Tibial nerve (tissue), 4 donors: Measurements from ENCODE around the gene RNF44. TPM values are rescaled to one million over a fixed set of nuclear protein-coding genes. Genes with fewer than 3 reads are reported as not detected.

Experiments
- DNase-seq, 2 donors: peaks; one replicate each; pipeline ENCODE4 v3.0.0-alpha.2; 2019; ENCODE audit warnings: low spot score in 2 of 2
- H3K27ac ChIP-seq, 4 donors: fragments of 200-600 bp; sonication (generic) in 3 of 4; one replicate each; pipeline ENCODE4 v1.5.1; 2017 to 2019; ENCODE audit warnings: mild to moderate bottlenecking in 1 of 4
- H3K27me3 ChIP-seq, 2 donors: fragments of 200-600 bp; sonication (generic) in 1 of 2; one replicate each; pipeline versions ENCODE4 v1.5.1 to v1.6.0; 2017 to 2019
- H3K36me3 ChIP-seq, 3 donors: fragments of 200-600 bp; sonication (generic); one replicate each; pipeline ENCODE4 v1.5.1; 2018 to 2019
- H3K4me1 ChIP-seq, 4 donors: fragments of 200-600 bp; sonication (generic) in 3 of 4; one replicate each; pipeline ENCODE4 v1.5.1; 2017 to 2019
- H3K4me3 ChIP-seq, 4 donors: fragments of 200-600 bp; sonication (generic) in 3 of 4; one replicate each; pipeline ENCODE4 v1.5.1; 2017 to 2019; ENCODE audit warnings: mild to moderate bottlenecking in 1 of 4, moderate library complexity in 1 of 4
- H3K9me3 ChIP-seq, 4 donors: fragments of 200-600 bp; sonication (generic) in 3 of 4; one replicate each; pipeline ENCODE4 v1.5.1; 2017 to 2019
- EP300 ChIP-seq, 2 donors: sonication (generic); formaldehyde crosslinking; IDR thresholded peaks; one replicate each; pipeline ENCODE4 v1.6.1; 2017; ENCODE audit warnings: antibody characterized with exemption in 2 of 2, mild to moderate bottlenecking in 1 of 2
- POLR2A ChIP-seq, 2 donors: fragments of 450-650 bp; IDR thresholded peaks; one replicate each; pipeline ENCODE4 v1.6.1; 2017; ENCODE audit warnings: antibody characterized with exemption in 2 of 2, mild to moderate bottlenecking in 2 of 2, moderate library complexity in 2 of 2
- WGBS, 2 donors: methylation state at CpG; one replicate each; pipeline ENCODE4 v1.1.5; 2018; 5-methylcytosine and 5-hydroxymethylcytosine counted together
- total RNA-seq, 4 donors: library from RNA; depleted of rRNA; stranded (reverse); fragments of >200 nt; gene quantifications; one replicate each; pipeline ENCODE4 v1.1.0, GENCODE V29; 2016
- TF ChIP-seq, protein P1 (sequence below), 5 experiments: fragments of 200-600 bp in 3 of 5; fragments of 450-650 bp in 2 of 5; sonication (generic) in 3 of 5; IDR thresholded peaks; one replicate each; pipeline ENCODE4 v1.5.1; 2016 to 2019; ENCODE audit warnings: antibody characterized with exemption in 5 of 5, mild to moderate bottlenecking in 3 of 5, moderate library complexity in 2 of 5

Gene RNF44
- total RNA-seq, 4 donors from 2014 or later: 11.1 to 28.5 (median 21.8) TPM

DNA sequence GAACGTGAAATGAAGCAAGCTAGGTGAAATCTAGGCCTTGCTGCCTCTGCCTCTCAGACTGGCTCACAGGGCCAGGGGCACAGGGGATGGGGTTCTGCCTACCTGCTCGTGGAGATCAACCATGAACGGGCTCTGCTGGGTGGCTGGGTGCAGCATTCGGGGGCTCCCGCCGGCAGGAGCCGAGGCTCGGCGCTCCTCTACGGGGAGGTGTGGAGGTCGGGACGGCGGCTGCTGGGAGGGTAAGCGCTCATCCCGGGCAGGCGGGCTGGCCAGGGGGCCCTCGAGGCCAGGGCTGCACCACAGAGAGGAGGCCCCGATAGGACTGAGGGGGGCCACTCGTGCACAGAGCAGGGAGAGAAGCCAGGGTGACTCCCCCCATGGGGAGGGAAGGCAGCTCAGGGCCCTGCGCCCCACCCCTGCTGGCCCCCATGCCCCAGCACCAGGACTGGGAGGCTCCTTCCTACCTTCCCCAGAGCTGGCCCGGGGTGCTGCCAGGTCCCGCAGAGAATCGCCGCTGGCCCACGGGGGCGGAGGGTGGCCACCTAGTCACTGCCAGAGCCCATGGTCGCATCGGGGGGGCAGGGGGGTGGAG lies 5.2 kb downstream of the RNF44 start:
- peak overlapping the region in 3 of 4 donors; percentile 19 to 47 (median 22) for H3K27ac ChIP-seq
- DNase-seq: no peak
- TF ChIP-seq POLR2A (IDR thresholded peaks at IDR 0.05) (no peak), EP300 (IDR thresholded peaks at IDR 0.05) (no peak)
- TF ChIP-seq, protein P1, sequence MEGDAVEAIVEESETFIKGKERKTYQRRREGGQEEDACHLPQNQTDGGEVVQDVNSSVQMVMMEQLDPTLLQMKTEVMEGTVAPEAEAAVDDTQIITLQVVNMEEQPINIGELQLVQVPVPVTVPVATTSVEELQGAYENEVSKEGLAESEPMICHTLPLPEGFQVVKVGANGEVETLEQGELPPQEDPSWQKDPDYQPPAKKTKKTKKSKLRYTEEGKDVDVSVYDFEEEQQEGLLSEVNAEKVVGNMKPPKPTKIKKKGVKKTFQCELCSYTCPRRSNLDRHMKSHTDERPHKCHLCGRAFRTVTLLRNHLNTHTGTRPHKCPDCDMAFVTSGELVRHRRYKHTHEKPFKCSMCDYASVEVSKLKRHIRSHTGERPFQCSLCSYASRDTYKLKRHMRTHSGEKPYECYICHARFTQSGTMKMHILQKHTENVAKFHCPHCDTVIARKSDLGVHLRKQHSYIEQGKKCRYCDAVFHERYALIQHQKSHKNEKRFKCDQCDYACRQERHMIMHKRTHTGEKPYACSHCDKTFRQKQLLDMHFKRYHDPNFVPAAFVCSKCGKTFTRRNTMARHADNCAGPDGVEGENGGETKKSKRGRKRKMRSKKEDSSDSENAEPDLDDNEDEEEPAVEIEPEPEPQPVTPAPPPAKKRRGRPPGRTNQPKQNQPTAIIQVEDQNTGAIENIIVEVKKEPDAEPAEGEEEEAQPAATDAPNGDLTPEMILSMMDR (IDR thresholded peaks at IDR 0.05): no peak
- no peaks in the 10 kb centered on the region for H3K9me3 ChIP-seq
- no peak overlapping the region for H3K4me3 ChIP-seq
- WGBS, 2 donors: 75 to 79% methylated on average over 16 to 22 of the region's 28 CpGs
- no peaks in the 10 kb centered on the region for H3K27me3 ChIP-seq
- peaks cover 3 to 82% (median 59%) of the 10 kb centered on the region in 4 donors for H3K4me1 ChIP-seq
- H3K36me3 ChIP-seq: peaks cover 0 to 50% (median 22%) of the 10 kb centered on the region in 3 donors

DNA sequence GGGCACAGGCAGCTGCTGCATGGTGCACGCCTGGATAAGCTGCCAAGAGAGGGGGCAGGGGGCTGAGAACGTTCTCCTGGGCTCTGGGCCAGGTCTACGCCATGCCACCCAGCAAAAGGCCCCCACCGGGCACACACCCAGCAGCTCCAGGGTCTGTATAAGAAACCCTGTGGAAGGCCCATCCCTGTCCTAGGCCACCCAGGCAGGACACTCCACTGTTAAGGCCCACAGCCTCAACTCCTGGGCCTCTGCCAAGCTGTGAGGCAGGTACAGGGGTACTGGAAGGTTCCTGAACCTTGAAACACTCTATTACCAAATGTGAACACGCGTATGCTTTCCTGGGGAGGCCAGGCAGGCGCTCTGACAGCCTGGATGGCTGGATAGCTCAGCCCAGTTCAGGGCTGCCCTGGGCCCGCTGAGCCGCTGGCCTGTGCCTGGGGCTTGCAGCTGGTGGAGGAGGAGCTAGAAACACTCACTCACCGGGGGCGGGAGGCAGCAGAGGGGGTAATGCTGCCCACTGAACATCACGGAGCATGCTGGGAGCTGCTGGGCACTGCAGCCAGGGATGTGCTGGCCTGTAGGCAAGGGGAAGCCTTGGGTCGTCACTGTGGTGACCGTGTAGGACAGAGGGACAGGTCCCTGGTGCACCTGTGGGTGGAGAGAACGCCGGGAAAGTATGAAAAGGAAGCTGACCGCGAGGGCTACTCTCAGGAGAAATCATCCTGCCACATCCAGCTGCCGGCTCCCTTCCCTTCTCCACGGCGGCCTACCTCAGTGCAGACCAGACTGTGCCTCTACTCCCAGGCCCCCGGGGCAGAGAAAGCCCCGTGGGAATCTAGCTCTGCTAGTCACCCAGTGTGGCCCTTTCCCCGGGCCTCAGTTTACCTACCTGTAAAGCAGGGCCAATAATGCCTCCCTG lies 6.0 kb downstream of the RNF44 start:
- peaks cover 3 to 81% (median 58%) of the 10 kb centered on the region in 4 donors for H3K4me1 ChIP-seq
- peak in 1 of 2 donors; percentile 13 for TF ChIP-seq EP300 (IDR thresholded peaks at IDR 0.05)
- TF ChIP-seq, protein P1 (IDR thresholded peaks at IDR 0.05): no peak
- DNase-seq: no peak
- H3K9me3 ChIP-seq: no peaks in the 10 kb centered on the region
- peaks cover 0 to 57% (median 22%) of the 10 kb centered on the region in 3 donors for H3K36me3 ChIP-seq
- H3K4me3 ChIP-seq: no peak overlapping the region
- peak overlapping the region in 3 of 4 donors; percentile 19 to 47 (median 21) for H3K27ac ChIP-seq
- WGBS, 2 donors: 35 to 45% methylated on average over 24 of the region's 24 CpGs
- no peaks in the 10 kb centered on the region for H3K27me3 ChIP-seq

DNA sequence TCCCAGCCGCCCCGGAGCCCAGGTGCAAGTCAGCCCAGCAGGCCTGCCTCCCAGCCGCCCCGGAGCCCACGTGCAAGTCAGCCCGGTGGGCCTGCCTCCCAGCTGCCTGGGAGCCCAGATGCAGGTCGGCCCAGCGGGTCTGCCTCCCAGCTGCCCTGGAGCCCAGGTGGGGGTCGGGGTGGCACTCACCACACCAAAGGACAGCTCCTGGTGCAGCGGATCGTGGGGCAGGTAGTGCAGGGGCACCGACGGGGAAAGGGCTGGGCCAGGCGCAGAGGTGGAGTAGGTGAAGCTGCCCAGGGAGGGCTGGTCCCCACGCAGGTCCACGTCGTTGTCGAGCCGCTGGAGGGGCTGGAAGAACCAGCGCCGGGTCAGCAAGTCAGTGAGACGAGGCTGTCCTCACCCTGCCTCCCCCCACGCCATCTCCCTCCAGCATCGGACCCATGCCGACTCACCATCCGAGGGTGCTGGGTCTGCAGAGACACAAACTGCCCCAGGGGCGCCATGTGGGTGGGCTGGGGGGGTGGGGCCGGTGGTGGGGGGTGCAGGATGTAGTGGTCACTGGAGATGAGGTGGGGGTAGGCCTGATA lies 6.7 kb downstream of the RNF44 start:
- Histone ChIP-seq H3K9me3 (no peaks in the 10 kb centered on the region), H3K27ac (peak overlapping the region in 2 of 4 donors; percentile 19 to 47), H3K36me3 (peaks cover 0 to 64% (median 22%) of the 10 kb centered on the region in 3 donors), H3K27me3 (no peaks in the 10 kb centered on the region), H3K4me1 (peaks cover 3 to 73% (median 55%) of the 10 kb centered on the region in 4 donors), H3K4me3 (no peak overlapping the region)
- TF ChIP-seq, protein P1 (IDR thresholded peaks at IDR 0.05): no peak
- TF ChIP-seq POLR2A (IDR thresholded peaks at IDR 0.05) (no peak), EP300 (IDR thresholded peaks at IDR 0.05) (no peak)
- WGBS, 2 donors: 64 to 73% methylated on average over 17 to 19 of the region's 28 CpGs
- no peak for DNase-seq

DNA sequence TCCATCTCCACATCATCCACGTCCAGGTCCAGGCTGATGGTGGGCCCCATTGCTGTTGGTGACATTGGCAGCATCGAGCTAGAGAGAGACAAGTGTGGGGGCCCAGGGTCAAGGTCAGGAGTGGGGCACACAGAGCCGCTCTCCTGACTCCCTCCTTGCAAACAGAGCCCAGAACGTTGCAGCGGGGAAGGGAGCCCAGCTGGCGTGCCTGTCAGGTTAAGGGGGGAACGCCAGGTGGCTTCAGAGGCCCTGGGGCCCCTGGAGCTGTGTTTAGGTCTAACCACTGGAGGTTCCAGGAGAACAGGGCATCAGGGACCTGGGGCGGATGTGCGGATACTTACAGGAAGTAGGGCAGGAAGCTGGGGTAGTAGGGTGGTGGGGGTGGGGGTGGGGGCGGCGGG lies 7.5 kb downstream of the RNF44 start:
- no peak overlapping the region for H3K4me3 ChIP-seq
- H3K27ac ChIP-seq: no peak overlapping the region
- DNase-seq: no peak
- H3K9me3 ChIP-seq: no peaks in the 10 kb centered on the region
- peaks cover 3 to 66% (median 47%) of the 10 kb centered on the region in 4 donors for H3K4me1 ChIP-seq
- WGBS, 2 donors: 72 to 81% methylated on average over 9 to 11 of the region's 11 CpGs
- H3K27me3 ChIP-seq: no peaks in the 10 kb centered on the region
- TF ChIP-seq EP300 (IDR thresholded peaks at IDR 0.05) (no peak), POLR2A (IDR thresholded peaks at IDR 0.05) (no peak)
- TF ChIP-seq, protein P1 (IDR thresholded peaks at IDR 0.05): no peak
- H3K36me3 ChIP-seq: peaks cover 0 to 64% (median 22%) of the 10 kb centered on the region in 3 donors
